Ascending aorta (tissue), 2 donors: ENCODE results near the gene P2RY13. TPM values are rescaled to one million over a fixed set of nuclear protein-coding genes. Genes with fewer than 3 reads are reported as not detected.

Experiments used
- DNase-seq, 2 donors: peaks; one replicate each; pipeline ENCODE4 v3.0.0-alpha.2; 2019; ENCODE audit warnings: low spot score in 2 of 2
- H3K27ac ChIP-seq, 2 donors: fragments of 200-600 bp; sonication (generic); one replicate each; pipeline ENCODE4 v1.5.1; 2016 to 2017; ENCODE audit warnings: mild to moderate bottlenecking in 1 of 2
- H3K27me3 ChIP-seq: fragments of 200-600 bp; sonication (generic); one replicate; pipeline ENCODE4 v1.5.1; 2017
- H3K36me3 ChIP-seq, 2 donors: fragments of 200-600 bp; sonication (generic); one replicate each; pipeline ENCODE4 v1.5.1; 2016
- H3K4me1 ChIP-seq, 2 donors: fragments of 200-600 bp; sonication (generic); one replicate each; pipeline ENCODE4 v1.5.1; 2016 to 2017; ENCODE audit warnings: mild to moderate bottlenecking in 1 of 2
- H3K4me3 ChIP-seq, 2 donors: fragments of 200-600 bp; sonication (generic); one replicate each; pipeline ENCODE4 v1.5.1; 2016 to 2017; ENCODE audit warnings: mild to moderate bottlenecking in 1 of 2
- H3K9me3 ChIP-seq, 2 donors: fragments of 200-600 bp; sonication (generic); one replicate each; pipeline ENCODE4 v1.5.1; 2016
- intact Hi-C: fragments of 100-400 bp; cut with DNase I; formaldehyde crosslinking; loops from one replicate; pipeline ENCODE4 v1.15.1; 2023
- total RNA-seq: library from RNA; depleted of rRNA; stranded (reverse); fragments of >200 nt; gene quantifications from one replicate; pipeline ENCODE4 v1.1.0, GENCODE V29; 2016
- TF ChIP-seq, protein P1 (sequence below), 3 experiments: fragments of 200-600 bp in 2 of 3; fragments of 450-650 bp in 1 of 3; sonication (generic) in 2 of 3; IDR thresholded peaks; one replicate each; pipeline ENCODE4 v1.5.1; 2016 to 2019; ENCODE audit warnings: antibody characterized with exemption in 3 of 3, mild to moderate bottlenecking in 1 of 3, moderate library complexity in 1 of 3

Gene P2RY13
- 0.75 TPM for total RNA-seq

DNA sequence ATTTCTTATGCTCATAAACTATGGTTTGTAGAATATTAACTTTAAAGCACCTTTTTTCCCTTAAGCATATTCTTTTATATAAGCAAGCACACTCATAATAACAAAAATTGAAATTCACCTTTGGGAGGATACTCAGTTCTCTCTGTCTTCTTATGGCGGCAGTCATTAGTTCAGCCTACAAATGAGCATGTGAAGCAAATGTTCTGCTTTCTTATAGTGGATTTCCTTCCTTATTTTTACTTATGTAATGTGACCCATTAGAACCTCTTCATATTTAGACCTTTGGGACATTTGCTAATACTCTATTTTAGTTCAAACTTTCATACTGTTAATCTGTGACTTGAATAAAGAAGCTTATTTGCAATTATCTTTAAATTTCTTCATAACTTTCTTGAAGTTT, at the start of gene P2RY13:
P2RY13 (minus strand) TSS at position 187 of the 400 bp plus-strand sequence; CDS start at position 166, 21 bp downstream.
- Histone ChIP-seq H3K27me3 (no peaks in the 10 kb centered on the region), H3K27ac (no peak within 1 kb of the TSS), H3K36me3 (no peaks in the 10 kb centered on the region), H3K9me3 (no peaks in the 10 kb centered on the region), H3K4me1 (no peaks in the 10 kb centered on the region), H3K4me3 (peak within 1 kb of the TSS in 1 of 2 donors; percentile 33)
- intact Hi-C loops: no loop called here
- no peak for DNase-seq
- TF ChIP-seq, protein P1, sequence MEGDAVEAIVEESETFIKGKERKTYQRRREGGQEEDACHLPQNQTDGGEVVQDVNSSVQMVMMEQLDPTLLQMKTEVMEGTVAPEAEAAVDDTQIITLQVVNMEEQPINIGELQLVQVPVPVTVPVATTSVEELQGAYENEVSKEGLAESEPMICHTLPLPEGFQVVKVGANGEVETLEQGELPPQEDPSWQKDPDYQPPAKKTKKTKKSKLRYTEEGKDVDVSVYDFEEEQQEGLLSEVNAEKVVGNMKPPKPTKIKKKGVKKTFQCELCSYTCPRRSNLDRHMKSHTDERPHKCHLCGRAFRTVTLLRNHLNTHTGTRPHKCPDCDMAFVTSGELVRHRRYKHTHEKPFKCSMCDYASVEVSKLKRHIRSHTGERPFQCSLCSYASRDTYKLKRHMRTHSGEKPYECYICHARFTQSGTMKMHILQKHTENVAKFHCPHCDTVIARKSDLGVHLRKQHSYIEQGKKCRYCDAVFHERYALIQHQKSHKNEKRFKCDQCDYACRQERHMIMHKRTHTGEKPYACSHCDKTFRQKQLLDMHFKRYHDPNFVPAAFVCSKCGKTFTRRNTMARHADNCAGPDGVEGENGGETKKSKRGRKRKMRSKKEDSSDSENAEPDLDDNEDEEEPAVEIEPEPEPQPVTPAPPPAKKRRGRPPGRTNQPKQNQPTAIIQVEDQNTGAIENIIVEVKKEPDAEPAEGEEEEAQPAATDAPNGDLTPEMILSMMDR (IDR thresholded peaks at IDR 0.05): no peak

DNA sequence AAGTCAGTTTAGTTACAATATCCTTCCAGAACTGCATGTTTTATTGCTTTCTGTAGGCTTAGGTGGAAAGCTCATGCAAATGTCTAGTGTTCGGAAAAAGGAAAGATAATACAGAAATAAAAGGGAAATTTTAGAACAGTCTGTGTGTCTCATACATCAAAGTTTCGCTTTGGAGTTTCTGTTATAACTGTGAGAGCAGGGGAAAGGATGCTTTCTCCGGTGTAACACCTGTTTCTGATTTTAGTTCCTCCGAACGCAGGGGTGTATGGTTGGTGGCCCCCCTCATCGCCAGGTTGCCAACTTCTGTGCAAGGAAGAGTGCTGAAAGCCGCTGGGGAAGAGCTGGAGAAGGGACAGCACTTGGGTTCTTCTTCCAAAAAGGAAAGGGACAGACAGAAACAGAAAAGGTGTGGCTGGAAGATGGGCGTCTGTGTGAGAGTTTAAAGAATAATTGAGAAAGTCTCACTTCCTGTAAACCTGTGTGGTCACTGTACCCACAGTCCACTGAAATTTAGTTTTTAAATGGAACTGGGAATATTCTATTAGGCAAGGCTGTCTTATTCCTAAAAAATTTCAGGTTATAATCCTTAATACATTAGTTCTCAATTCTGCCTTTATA, 48.5 kb upstream of the P2RY13 start:
- intact Hi-C loops: no loop called here

GRCh38 chr3:151372063-151372820, 42.9 kb upstream of the P2RY13 start:
- H3K4me1 ChIP-seq: no peaks in the 10 kb centered on the region
- intact Hi-C loops: no loop called here

More for the DNA sequence above, 48.5 kb upstream of the P2RY13 start:
- no peak for DNase-seq
- Histone ChIP-seq H3K27me3 (no peaks in the 10 kb centered on the region), H3K27ac (no peak overlapping the region), H3K36me3 (no peaks in the 10 kb centered on the region), H3K4me3 (no peak overlapping the region), H3K4me1 (no peaks in the 10 kb centered on the region), H3K9me3 (no peaks in the 10 kb centered on the region)
- TF ChIP-seq, protein P1 (IDR thresholded peaks at IDR 0.05): no peak

GRCh38 chr3:151371526-151371925, 42.2 kb upstream of the P2RY13 start:
- TF ChIP-seq, protein P1 (IDR thresholded peaks at IDR 0.05): no peak
- no peaks in the 10 kb centered on the region for H3K9me3 ChIP-seq
- H3K4me1 ChIP-seq: no peaks in the 10 kb centered on the region
- no peak overlapping the region for H3K4me3 ChIP-seq
- H3K27me3 ChIP-seq: no peaks in the 10 kb centered on the region
- no peak overlapping the region for H3K27ac ChIP-seq
- no peaks in the 10 kb centered on the region for H3K36me3 ChIP-seq
- intact Hi-C loops: no loop called here
- DNase-seq: no peak

More at GRCh38 chr3:151372063-151372820, 42.9 kb upstream of the P2RY13 start:
- Histone ChIP-seq H3K36me3 (no peaks in the 10 kb centered on the region), H3K4me3 (no peak overlapping the region), H3K27ac (no peak overlapping the region), H3K27me3 (no peaks in the 10 kb centered on the region), H3K9me3 (no peaks in the 10 kb centered on the region)
- DNase-seq: no peak
- TF ChIP-seq, protein P1 (IDR thresholded peaks at IDR 0.05): no peak

- no peak for DNase-seq
- Histone ChIP-seq H3K4me3 (no peak overlapping the region), H3K27me3 (no peaks in the 10 kb centered on the region), H3K4me1 (no peaks in the 10 kb centered on the region), H3K36me3 (no peaks in the 10 kb centered on the region), H3K27ac (no peak overlapping the region), H3K9me3 (no peaks in the 10 kb centered on the region)
- TF ChIP-seq, protein P1 (IDR thresholded peaks at IDR 0.05): no peak
- intact Hi-C loops: no loop called here
These were observed 38.1 kb upstream of the P2RY13 start for GRCh38 chr3:151367448-151367847.
